Stomach (tissue), 9 donors: ENCODE results near the gene ANTXR1. TPM values are rescaled to one million over a fixed set of nuclear protein-coding genes. Genes with fewer than 3 reads are reported as not detected.
A peak's percentile ranks its signal among the peaks of the same experiment; 100 is the strongest.

Experiments
- DNase-seq, 2 donors: peaks; one replicate each; pipeline versions ENCODE4 v3.0.0 to v3.0.0-alpha.2; 2013 to 2019
- H3K27ac ChIP-seq, 5 donors: fragments of 200-600 bp in 4 of 5; sonication (generic) in 4 of 5; one replicate each; pipeline ENCODE4 v1.5.1; 2013 to 2019; ENCODE audit warnings: mild to moderate bottlenecking in 1 of 5, moderate library complexity in 1 of 5
- H3K27me3 ChIP-seq, 3 donors: fragments of 200-600 bp; sonication (generic); one replicate each; pipeline ENCODE4 v1.5.1; 2017 to 2019; ENCODE audit warnings: mixed run types in 1 of 3
- H3K36me3 ChIP-seq, 4 donors: fragments of 200-600 bp; sonication (generic); 1 replicate in 3 of 4; 2 replicates in 1 of 4; pipeline ENCODE4 v1.5.1; 2016 to 2019
- H3K4me1 ChIP-seq, 4 donors: fragments of 200-600 bp; sonication (generic); one replicate each; pipeline ENCODE4 v1.5.1; 2016 to 2019
- H3K4me3 ChIP-seq, 4 donors: fragments of 200-600 bp; sonication (generic) in 3 of 4; one replicate each; pipeline ENCODE4 v1.5.1; 2016 to 2019; ENCODE audit warnings: mild to moderate bottlenecking in 1 of 4
- H3K9me3 ChIP-seq, 4 donors: fragments of 200-600 bp; sonication (generic); one replicate each; pipeline ENCODE4 v1.5.1; 2016 to 2019
- EP300 ChIP-seq: sonication (generic); formaldehyde crosslinking; IDR thresholded peaks from one replicate; pipeline ENCODE4 v1.6.1; 2017; ENCODE audit warnings: antibody characterized with exemption
- POLR2A ChIP-seq, 4 donors: fragments of 450-650 bp; IDR thresholded peaks; one replicate each; pipeline ENCODE4 v1.6.1; 2016; ENCODE audit warnings: antibody characterized with exemption in 4 of 4, control low read depth in 2 of 4, mild to moderate bottlenecking in 1 of 4, moderate library complexity in 1 of 4
- POLR2AphosphoS5 ChIP-seq, 3 donors: sonication (generic); formaldehyde crosslinking; IDR thresholded peaks; one replicate each; pipeline ENCODE4 v1.6.1; 2016; ENCODE audit warnings: antibody characterized with exemption in 3 of 3
- WGBS, 5 donors: extraction: QIAGEN DNeasy Blood & Tissue Kit in 3 of 5; methylation state at CpG; one replicate each; pipeline versions ENCODE4 v1.1.5 to v1.1.7; 2013 to 2018; 5-methylcytosine and 5-hydroxymethylcytosine counted together
- intact Hi-C: fragments of 100-400 bp; cut with DNase I; formaldehyde crosslinking; loops from one replicate; pipeline ENCODE4 v1.15.1; 2023; ENCODE audit warnings: low total_unique reads
- polyA plus RNA-seq, 3 donors: library from polyadenylated mRNA; stranded (reverse); fragments of 200-250 nt; gene quantifications; one replicate each; pipeline ENCODE4 v1.2.3, GENCODE V29; 2013
- total RNA-seq, 5 donors: library from RNA; depleted of rRNA; stranded (reverse); fragments of >200 nt; gene quantifications; one replicate each; pipeline versions ENCODE4 v1.1.0 to v1.2.3, GENCODE V29; 2014 to 2016
- TF ChIP-seq, protein P1 (sequence below), 7 experiments: fragments of 450-650 bp in 4 of 7; fragments of 200-600 bp in 3 of 7; sonication (generic) in 3 of 7; IDR thresholded peaks; one replicate each; pipeline ENCODE4 v1.5.1; 2016 to 2019; ENCODE audit warnings: antibody characterized with exemption in 7 of 7, control low read depth in 2 of 7, mild to moderate bottlenecking in 1 of 7
- donor health status: healthy with polysubstance abuse.
- donor health status: Bipolar disorder and iron deficiency.
- donor health status: healthy.

The ANTXR1 gene
- total and polyA plus RNA-seq, 8 donors, result 5.8 to 32.5 (median 13.7) TPM

DNA sequence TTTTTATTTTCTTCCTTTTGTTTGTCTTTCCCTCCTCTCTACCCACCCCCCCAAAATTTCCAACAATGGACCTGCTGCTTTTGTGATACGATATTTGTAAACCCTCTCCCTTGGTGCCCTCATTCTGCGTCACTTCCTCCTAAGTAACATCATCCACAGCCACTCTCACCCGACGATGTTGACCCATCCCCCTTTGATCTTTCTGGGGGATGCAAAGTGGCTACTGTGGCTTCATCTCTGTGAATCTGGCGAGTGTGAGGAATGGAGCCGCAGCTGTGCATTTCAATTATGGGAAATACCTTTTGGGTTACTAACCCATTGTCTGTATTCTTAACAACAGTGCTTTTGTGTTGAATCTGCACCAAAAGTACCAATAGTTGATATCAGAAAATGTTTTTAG lies 19.4 kb downstream of the ANTXR1 start:
- Histone ChIP-seq H3K27ac (no peak overlapping the region), H3K4me3 (no peak overlapping the region), H3K9me3 (no peaks in the 10 kb centered on the region), H3K4me1 (peaks cover 0 to 8% (median 3%) of the 10 kb centered on the region in 4 donors), H3K27me3 (no peaks in the 10 kb centered on the region), H3K36me3 (no peaks in the 10 kb centered on the region)
- no peak for DNase-seq
- intact Hi-C loops, result no loop called here
- TF ChIP-seq, protein P1, sequence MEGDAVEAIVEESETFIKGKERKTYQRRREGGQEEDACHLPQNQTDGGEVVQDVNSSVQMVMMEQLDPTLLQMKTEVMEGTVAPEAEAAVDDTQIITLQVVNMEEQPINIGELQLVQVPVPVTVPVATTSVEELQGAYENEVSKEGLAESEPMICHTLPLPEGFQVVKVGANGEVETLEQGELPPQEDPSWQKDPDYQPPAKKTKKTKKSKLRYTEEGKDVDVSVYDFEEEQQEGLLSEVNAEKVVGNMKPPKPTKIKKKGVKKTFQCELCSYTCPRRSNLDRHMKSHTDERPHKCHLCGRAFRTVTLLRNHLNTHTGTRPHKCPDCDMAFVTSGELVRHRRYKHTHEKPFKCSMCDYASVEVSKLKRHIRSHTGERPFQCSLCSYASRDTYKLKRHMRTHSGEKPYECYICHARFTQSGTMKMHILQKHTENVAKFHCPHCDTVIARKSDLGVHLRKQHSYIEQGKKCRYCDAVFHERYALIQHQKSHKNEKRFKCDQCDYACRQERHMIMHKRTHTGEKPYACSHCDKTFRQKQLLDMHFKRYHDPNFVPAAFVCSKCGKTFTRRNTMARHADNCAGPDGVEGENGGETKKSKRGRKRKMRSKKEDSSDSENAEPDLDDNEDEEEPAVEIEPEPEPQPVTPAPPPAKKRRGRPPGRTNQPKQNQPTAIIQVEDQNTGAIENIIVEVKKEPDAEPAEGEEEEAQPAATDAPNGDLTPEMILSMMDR (IDR thresholded peaks at IDR 0.05), result no peak
- TF ChIP-seq POLR2AphosphoS5 (IDR thresholded peaks at IDR 0.05), result no peak
- 67 to 76% (median 72%) methylated on average over 6 of the region's 6 CpGs for WGBS, 5 donors

DNA sequence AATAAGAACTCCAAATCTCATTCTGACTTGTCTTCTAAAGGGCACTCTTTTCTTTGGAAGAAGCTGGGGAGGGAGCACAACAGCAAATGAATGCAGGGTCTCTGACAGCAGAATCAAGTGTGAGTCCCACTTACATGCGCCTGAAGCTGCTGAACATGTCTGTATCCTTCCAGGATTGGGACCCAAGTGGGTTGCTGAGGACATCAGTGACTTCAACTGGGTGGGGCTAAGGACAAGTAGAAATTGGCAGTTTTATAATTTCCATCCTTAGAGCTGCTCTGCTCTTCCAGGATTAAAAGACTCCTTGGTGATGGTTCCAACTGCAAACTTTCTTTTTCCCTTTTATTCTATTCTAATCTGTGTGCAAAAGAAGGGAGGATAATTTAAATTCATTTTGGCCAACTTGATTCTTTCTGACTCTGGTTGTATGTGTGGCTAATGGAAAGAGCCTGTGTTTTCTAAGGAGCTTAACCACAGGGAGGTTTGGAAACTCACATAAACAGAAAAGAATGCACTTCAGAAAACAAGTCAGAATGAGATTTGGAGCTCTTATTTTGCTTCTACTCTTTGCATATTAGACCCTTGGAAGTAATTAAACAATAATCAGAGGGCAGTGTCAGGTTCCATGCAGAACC lies 20.6 kb downstream of the ANTXR1 start:
- no peak overlapping the region for H3K4me3 ChIP-seq
- peak overlapping the region in 1 of 5 donors; percentile 16 for H3K27ac ChIP-seq
- H3K36me3 ChIP-seq, result no peaks in the 10 kb centered on the region
- no peak for DNase-seq
- H3K4me1 ChIP-seq, result peaks cover 0 to 8% (median 3%) of the 10 kb centered on the region in 4 donors
- intact Hi-C loops, result no loop called here
- no peaks in the 10 kb centered on the region for H3K9me3 ChIP-seq
- TF ChIP-seq, protein P1 (IDR thresholded peaks at IDR 0.05), result no peak
- TF ChIP-seq POLR2AphosphoS5 (IDR thresholded peaks at IDR 0.05), result no peak
- TF ChIP-seq EP300, result no peak
- no peak for TF ChIP-seq POLR2A (IDR thresholded peaks at IDR 0.05)
- no peaks in the 10 kb centered on the region for H3K27me3 ChIP-seq
- WGBS, 5 donors, result 80 to 90% (median 84%) methylated on average over 1 of the region's 1 CpG

DNA sequence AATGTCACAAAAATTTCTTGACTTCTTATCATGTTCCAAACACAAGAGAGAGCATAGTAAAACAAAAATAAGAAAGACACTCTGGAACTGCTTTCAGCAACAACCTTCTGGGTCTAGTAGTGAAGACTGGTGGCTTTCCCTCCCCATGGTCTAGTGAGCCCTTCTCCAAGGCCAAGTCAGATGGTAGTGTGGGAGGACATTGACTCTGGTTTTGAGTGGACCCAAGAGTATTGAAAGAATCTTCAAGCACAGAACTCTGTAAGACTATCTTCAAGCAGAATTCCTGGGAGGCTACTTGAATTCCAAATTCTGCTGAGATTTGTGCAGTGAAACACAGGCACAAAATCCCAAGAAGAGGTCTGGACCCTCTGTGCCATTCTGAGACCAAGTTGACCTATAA lies 21.1 kb downstream of the ANTXR1 start:
- no peaks in the 10 kb centered on the region for H3K9me3 ChIP-seq
- peaks cover 0 to 8% (median 3%) of the 10 kb centered on the region in 4 donors for H3K4me1 ChIP-seq
- intact Hi-C loops, result no loop called here
- TF ChIP-seq POLR2A (IDR thresholded peaks at IDR 0.05) (no peak), POLR2AphosphoS5 (IDR thresholded peaks at IDR 0.05) (no peak), EP300 (no peak)
- TF ChIP-seq, protein P1 (IDR thresholded peaks at IDR 0.05), result no peak
- no peaks in the 10 kb centered on the region for H3K27me3 ChIP-seq
- no peaks in the 10 kb centered on the region for H3K36me3 ChIP-seq
- DNase-seq, result no peak
- H3K27ac ChIP-seq, result no peak overlapping the region
- no peak overlapping the region for H3K4me3 ChIP-seq

DNA sequence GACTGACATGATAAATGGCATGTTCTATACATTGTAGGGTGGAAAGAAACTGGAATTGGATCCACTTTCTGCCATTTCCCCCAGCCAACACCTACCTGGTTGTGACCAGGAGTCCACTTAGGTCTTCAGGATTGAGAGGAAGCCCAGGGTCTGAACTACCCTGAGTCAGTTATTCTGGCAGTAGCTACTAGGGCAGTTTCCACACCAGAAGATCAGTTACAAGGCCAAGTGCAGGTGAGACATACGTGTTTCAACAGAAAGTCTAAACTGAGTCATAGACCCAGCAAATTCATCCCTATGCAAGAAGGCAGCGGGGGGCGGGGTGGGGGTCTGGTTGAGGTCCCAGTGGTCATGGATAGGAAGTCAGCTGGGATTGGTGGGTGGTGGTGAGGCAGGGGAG lies 21.9 kb downstream of the ANTXR1 start:
- no peak overlapping the region for H3K4me3 ChIP-seq
- H3K27ac ChIP-seq, result no peak overlapping the region
- H3K9me3 ChIP-seq, result no peaks in the 10 kb centered on the region
- H3K27me3 ChIP-seq, result no peaks in the 10 kb centered on the region
- no peaks in the 10 kb centered on the region for H3K36me3 ChIP-seq
- DNase-seq, result no peak
- 69 to 94% (median 87%) methylated on average over 3 of the region's 3 CpGs for WGBS, 5 donors
- intact Hi-C loops, result no loop called here
- TF ChIP-seq POLR2A (IDR thresholded peaks at IDR 0.05), result no peak
- no peak for TF ChIP-seq EP300
- TF ChIP-seq POLR2AphosphoS5 (IDR thresholded peaks at IDR 0.05), result no peak
- TF ChIP-seq, protein P1 (IDR thresholded peaks at IDR 0.05), result no peak
- peaks cover 0 to 9% (median 3%) of the 10 kb centered on the region in 4 donors for H3K4me1 ChIP-seq
